ENCODE measurements around the gene ICE1. TPM values are rescaled to one million over a fixed set of nuclear protein-coding genes. Genes with fewer than 3 reads are reported as not detected.

Gene ICE1
- total and polyA plus RNA-seq, 9 of the 15 experiments (the other 6 are each of a cell fraction or from before 2014, with no cell fraction given): 4.9 to 47.4 (median 28.2) TPM

GRCh38 chr5:5494489-5495402, 72.3 kb downstream of the ICE1 start (continued):
- no peak for TF ChIP-seq ZFP91 (CRISPR knock-in tag; IDR thresholded peaks at IDR 0.05)
- TF ChIP-seq FUS (optimal IDR thresholded peaks at IDR 0.05; ENCODE audit: low read depth, low read length): no peak
- TF ChIP-seq SFPQ (IDR thresholded peaks at IDR 0.05; ENCODE audit: low read depth, low read length): no peak
- no peak for TF ChIP-seq TAF15 (IDR thresholded peaks at IDR 0.05; ENCODE audit: low read depth, low read length)
- peak; percentile 92 for TF ChIP-seq VEZF1 (CRISPR knock-in tag; IDR thresholded peaks at IDR 0.05)
- TF ChIP-seq STAT5A (IDR thresholded peaks at IDR 0.05; ENCODE audit: borderline replicate concordance, low read length): no peak
- TF ChIP-seq RCOR1 (IDR thresholded peaks at IDR 0.05; ENCODE audit: borderline replicate concordance in 1 of 2, low read depth in 2 of 2, low read length in 2 of 2): peak in 1 of 2 experiments; percentile 71; a peak in 2 of 4 replicates
- TF ChIP-seq ASH1L (IDR thresholded peaks at IDR 0.05; ENCODE audit: borderline replicate concordance, low read depth, partially characterized antibody): no peak
- no peak for TF ChIP-seq HLTF (IDR thresholded peaks at IDR 0.05)
- TF ChIP-seq ZNF146 (CRISPR knock-in tag; IDR thresholded peaks at IDR 0.05; ENCODE audit: unreplicated experiment): no peak
- TF ChIP-seq TRIM28 (IDR thresholded peaks at IDR 0.05): no peak
- TF ChIP-seq GTF2B (IDR thresholded peaks at IDR 0.05; ENCODE audit: extremely low read depth, insufficient read length): no peak
- TF ChIP-seq CGGBP1 (CRISPR knock-in tag; IDR thresholded peaks at IDR 0.05): no peak
- TF ChIP-seq EGR1 (conservative IDR thresholded peaks at IDR 0.05): peak; percentile 82
- TF ChIP-seq CBFA2T2 (conservative IDR thresholded peaks at IDR 0.05): no peak
- TF ChIP-seq SRSF7 (optimal IDR thresholded peaks at IDR 0.05; ENCODE audit: low read depth, low read length): no peak
- TF ChIP-seq CTCF (IDR thresholded peaks at IDR 0.05 in 2 of 3, conservative IDR thresholded peaks at IDR 0.05 in 1 of 3; ENCODE audit: insufficient read depth in 2 of 3, low read depth in 1 of 3, low read length in 3 of 3): peak in 1 of 3 experiments; percentile 28; a peak in 1 of 6 replicates
- 0 out of 2 replicates have a peak, but pooled peaks have one; percentile 18 for TF ChIP-seq ZBTB7A (IDR thresholded peaks at IDR 0.05; ENCODE audit: borderline replicate concordance, control insufficient read depth, low read depth, low read length)

Measured in K562 (cell line).